GM19023 (cell line): ENCODE results near the gene LONRF2.

Experiments
- ATAC-seq: cut with Tn5 transposase; IDR thresholded peaks from one replicate; pipeline ENCODE4 v1.9.1; 2021; ENCODE audit warnings: mild to moderate bottlenecking, moderate library complexity; ENCODE audit not compliant: unreplicated experiment

LONRF2 gene

GRCh38 chr2:100276716-100277115 lies 45.6 kb downstream of the LONRF2 start:
- ATAC-seq = no peak

- ATAC-seq = no peak
Observed at GRCh38 chr2:100275200-100275589, 47.1 kb downstream of the LONRF2 start.

- ATAC-seq = no peak
Observed at GRCh38 chr2:100274566-100275199, 47.6 kb downstream of the LONRF2 start.

GRCh38 chr2:100274076-100274475 lies 48.2 kb downstream of the LONRF2 start:
- no peak for ATAC-seq

- ATAC-seq = no peak
Observed at GRCh38 chr2:100273387-100273786, 48.9 kb downstream of the LONRF2 start.

- no peak for ATAC-seq
Observed at GRCh38 chr2:100272841-100273329, 49.4 kb downstream of the LONRF2 start.

- ATAC-seq = no peak
Observed at GRCh38 chr2:100271210-100271609, 51.1 kb downstream of the LONRF2 start.

GRCh38 chr2:100270381-100271146 lies 51.7 kb downstream of the LONRF2 start:
- ATAC-seq = no peak

GRCh38 chr2:100269889-100270288 lies 52.4 kb downstream of the LONRF2 start:
- ATAC-seq = no peak

- ATAC-seq = no peak
Observed at GRCh38 chr2:100268986-100269385, 53.3 kb downstream of the LONRF2 start.

GRCh38 chr2:100267751-100268150 lies 54.5 kb downstream of the LONRF2 start:
- ATAC-seq = no peak

GRCh38 chr2:100266126-100266525 lies 56.2 kb downstream of the LONRF2 start:
- no peak for ATAC-seq

GRCh38 chr2:100265226-100265625 lies 57.1 kb downstream of the LONRF2 start:
- ATAC-seq = no peak

GRCh38 chr2:100264651-100265050 lies 57.6 kb downstream of the LONRF2 start:
- no peak for ATAC-seq

GRCh38 chr2:100264121-100264520 lies 58.2 kb downstream of the LONRF2 start:
- no peak for ATAC-seq

GRCh38 chr2:100262555-100263320 lies 59.6 kb downstream of the LONRF2 start:
- ATAC-seq = no peak

- ATAC-seq = no peak
Observed at GRCh38 chr2:100262046-100262445, 60.3 kb downstream of the LONRF2 start.

GRCh38 chr2:100260712-100261620 lies 61.3 kb downstream of the LONRF2 start:
- ATAC-seq = no peak

GRCh38 chr2:100259106-100259505 lies 63.2 kb downstream of the LONRF2 start:
- ATAC-seq = no peak

GRCh38 chr2:100257939-100258338 lies 64.4 kb downstream of the LONRF2 start:
- ATAC-seq = no peak

GRCh38 chr2:100256849-100257248 lies 65.5 kb downstream of the LONRF2 start:
- no peak for ATAC-seq
